HS-5 (cell line): ENCODE data around the gene ABCA1.

ENCODE experiments used
- DNase-seq: peaks from one replicate; pipeline ENCODE4 v3.0.0-alpha.2; 2012; ENCODE audit warnings: low read depth

ABCA1 gene

GRCh38 chr9:104836235-104836634 is 91.7 kb downstream of the ABCA1 start:
- DNase-seq: no peak

GRCh38 chr9:104835161-104835560 is 92.8 kb downstream of the ABCA1 start:
- DNase-seq: no peak

- no peak for DNase-seq
Observed at GRCh38 chr9:104833696-104834095, 94.3 kb downstream of the ABCA1 start.

GRCh38 chr9:104831681-104832080 is 96.3 kb downstream of the ABCA1 start:
- no peak for DNase-seq

GRCh38 chr9:104826911-104827310 is 101.0 kb downstream of the ABCA1 start:
- DNase-seq: no peak

GRCh38 chr9:104826079-104826775 is 101.7 kb downstream of the ABCA1 start:
- DNase-seq: no peak

- DNase-seq: no peak
Observed at GRCh38 chr9:104820336-104820735, 107.6 kb downstream of the ABCA1 start.

GRCh38 chr9:104819033-104819432 is 108.9 kb downstream of the ABCA1 start:
- DNase-seq: no peak

GRCh38 chr9:104817437-104817836 is 110.5 kb downstream of the ABCA1 start:
- DNase-seq: no peak

- DNase-seq: no peak
Observed at GRCh38 chr9:104815851-104816565, 111.9 kb downstream of the ABCA1 start.

- DNase-seq: no peak
Observed at GRCh38 chr9:104810421-104811339, 117.3 kb downstream of the ABCA1 start.

- DNase-seq: no peak
Observed at GRCh38 chr9:104808035-104808614, 119.8 kb downstream of the ABCA1 start.

- no peak for DNase-seq
Observed at GRCh38 chr9:104805441-104805840, 122.5 kb downstream of the ABCA1 start.

- no peak for DNase-seq
Observed at GRCh38 chr9:104802906-104803305, 125.0 kb downstream of the ABCA1 start.

GRCh38 chr9:104802110-104802509 is 125.8 kb downstream of the ABCA1 start:
- no peak for DNase-seq

- no peak for DNase-seq
Observed at GRCh38 chr9:104800068-104800785, 127.7 kb downstream of the ABCA1 start.

- no peak for DNase-seq
Observed at GRCh38 chr9:104798209-104798995, 129.6 kb downstream of the ABCA1 start.

- no peak for DNase-seq
Observed at GRCh38 chr9:104795857-104796256, 132.1 kb downstream of the ABCA1 start.

- no peak for DNase-seq
Observed at GRCh38 chr9:104795082-104795481, 132.9 kb downstream of the ABCA1 start.

GRCh38 chr9:104794070-104794469 is 133.9 kb downstream of the ABCA1 start:
- no peak for DNase-seq

- DNase-seq: no peak
Observed at GRCh38 chr9:104788251-104788650, 139.7 kb downstream of the ABCA1 start.
